ENCODE measurements around the gene S100A13.

DNA sequence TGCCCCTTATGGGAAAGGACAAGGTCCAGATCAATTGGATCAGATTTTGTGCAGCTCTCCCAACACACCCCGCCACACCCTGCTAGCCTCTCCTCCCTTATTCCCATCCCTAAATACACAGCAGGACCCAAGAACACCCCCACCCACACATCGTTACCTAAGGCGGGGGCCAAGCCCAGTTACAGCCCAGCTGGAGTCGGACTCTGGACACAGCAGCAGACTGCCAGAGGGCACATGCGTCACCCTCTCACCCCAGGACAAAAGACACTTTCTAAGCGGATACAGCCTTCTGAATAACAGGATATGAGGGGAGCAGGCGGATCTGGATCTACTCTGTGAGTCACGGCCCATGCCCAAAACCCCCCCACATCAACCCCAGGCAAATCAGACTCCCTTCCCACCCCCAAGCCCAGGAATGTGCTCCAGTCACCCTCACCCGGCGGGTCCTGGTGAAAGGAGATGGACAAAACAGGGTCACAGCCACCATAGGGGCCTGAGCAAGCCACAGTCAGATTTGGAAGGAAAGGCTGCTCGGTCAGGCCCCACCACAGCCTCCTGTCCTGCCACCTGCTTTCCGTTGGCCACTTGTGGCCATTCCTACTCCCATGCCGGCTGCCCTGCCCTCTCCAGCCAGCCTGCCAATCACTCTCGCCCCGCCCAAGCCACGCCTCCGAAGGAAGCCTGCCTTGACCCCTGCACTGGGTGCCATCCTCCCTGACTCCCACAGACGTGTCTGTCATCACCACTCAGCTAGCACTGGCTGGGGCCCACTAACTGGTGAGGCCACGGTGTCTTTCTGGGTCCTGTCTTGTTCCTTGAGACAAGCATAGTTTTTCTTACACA lies 18.3 kb downstream of the S100A13 start:
- TF ChIP-seq, protein P1, sequence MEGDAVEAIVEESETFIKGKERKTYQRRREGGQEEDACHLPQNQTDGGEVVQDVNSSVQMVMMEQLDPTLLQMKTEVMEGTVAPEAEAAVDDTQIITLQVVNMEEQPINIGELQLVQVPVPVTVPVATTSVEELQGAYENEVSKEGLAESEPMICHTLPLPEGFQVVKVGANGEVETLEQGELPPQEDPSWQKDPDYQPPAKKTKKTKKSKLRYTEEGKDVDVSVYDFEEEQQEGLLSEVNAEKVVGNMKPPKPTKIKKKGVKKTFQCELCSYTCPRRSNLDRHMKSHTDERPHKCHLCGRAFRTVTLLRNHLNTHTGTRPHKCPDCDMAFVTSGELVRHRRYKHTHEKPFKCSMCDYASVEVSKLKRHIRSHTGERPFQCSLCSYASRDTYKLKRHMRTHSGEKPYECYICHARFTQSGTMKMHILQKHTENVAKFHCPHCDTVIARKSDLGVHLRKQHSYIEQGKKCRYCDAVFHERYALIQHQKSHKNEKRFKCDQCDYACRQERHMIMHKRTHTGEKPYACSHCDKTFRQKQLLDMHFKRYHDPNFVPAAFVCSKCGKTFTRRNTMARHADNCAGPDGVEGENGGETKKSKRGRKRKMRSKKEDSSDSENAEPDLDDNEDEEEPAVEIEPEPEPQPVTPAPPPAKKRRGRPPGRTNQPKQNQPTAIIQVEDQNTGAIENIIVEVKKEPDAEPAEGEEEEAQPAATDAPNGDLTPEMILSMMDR (conservative IDR thresholded peaks at IDR 0.05; ENCODE audit: low read length), result no peak
- TF ChIP-seq EZH2phosphoT487 (IDR thresholded peaks at IDR 0.05; ENCODE audit: borderline replicate concordance, low read depth, low read length), result no peak

All from OCI-LY7 (cell line).